GM20000 (cell line): ENCODE data around the gene SHD.

ENCODE experiments used
- DNase-seq: peaks from one replicate; pipeline ENCODE4 v3.0.0; 2012; ENCODE audit warnings: low spot score
- CTCF ChIP-seq: IDR thresholded peaks from 2 replicates; pipeline ENCODE4 v1.5.1; 2012; ENCODE audit warnings: mild to moderate bottlenecking, control low read depth; ENCODE audit errors: extremely low read depth, missing control alignments

Gene SHD

GRCh38 chr19:4322942-4323665 is 44.0 kb downstream of the SHD start:
- TF ChIP-seq CTCF, result no peak
- DNase-seq, result no peak

GRCh38 chr19:4323692-4324091 is 44.6 kb downstream of the SHD start:
- no peak for DNase-seq
- no peak for TF ChIP-seq CTCF

GRCh38 chr19:4324228-4324627 is 45.2 kb downstream of the SHD start:
- DNase-seq, result no peak
- TF ChIP-seq CTCF, result no peak

- DNase-seq, result no peak
- TF ChIP-seq CTCF, result no peak
These were observed 47.3 kb downstream of the SHD start for GRCh38 chr19:4326215-4326836.

- DNase-seq, result no peak
- TF ChIP-seq CTCF, result no peak
These were observed 47.8 kb downstream of the SHD start for GRCh38 chr19:4326837-4327251.

- TF ChIP-seq CTCF, result no peak
- peak; percentile 71 for DNase-seq
These were observed 48.3 kb downstream of the SHD start for GRCh38 chr19:4327252-4327876.

GRCh38 chr19:4327877-4328242 is 48.8 kb downstream of the SHD start:
- no peak for DNase-seq
- TF ChIP-seq CTCF, result no peak
